Spinal cord (tissue), 10 donors: Measurements from ENCODE around the gene ASXL1. TPM values are rescaled to one million over a fixed set of nuclear protein-coding genes. Genes with fewer than 3 reads are reported as not detected.

Source experiments
- DNase-seq, 6 donors: peaks; one replicate each; pipeline versions ENCODE4 v3.0.0 to v3.0.0-alpha.2; 2013 to 2015; ENCODE audit warnings: low spot score in 6 of 6, low read depth in 4 of 6
- H3K27ac ChIP-seq: one replicate; pipeline ENCODE4 v1.5.1; 2013; ENCODE audit warnings: low read depth, low read length, control low read depth
- H3K27me3 ChIP-seq: one replicate; pipeline ENCODE4 v1.6.1; 2013; ENCODE audit warnings: low read length; ENCODE audit not compliant: control insufficient read depth, insufficient read depth
- H3K36me3 ChIP-seq: one replicate; pipeline ENCODE4 v1.6.1; 2013; ENCODE audit warnings: low read length; ENCODE audit not compliant: control insufficient read depth, insufficient read depth
- H3K4me1 ChIP-seq: one replicate; pipeline ENCODE4 v1.6.1; 2013; ENCODE audit warnings: low read length; ENCODE audit not compliant: control insufficient read depth, insufficient read depth
- H3K4me3 ChIP-seq: one replicate; pipeline ENCODE4 v1.5.1; 2013; ENCODE audit warnings: low read depth, low read length, control low read depth
- H3K9me3 ChIP-seq: one replicate; pipeline ENCODE4 v1.6.1; 2013; ENCODE audit warnings: low read length; ENCODE audit not compliant: control insufficient read depth, insufficient read depth
- WGBS: methylation state at CpG from one replicate; pipeline ENCODE4 v1.1.5; 2013; ENCODE audit warnings: missing lambda C conversion rate; ENCODE audit not compliant: insufficient coverage; 5-methylcytosine and 5-hydroxymethylcytosine counted together
- polyA plus RNA-seq, 2 donors: library from polyadenylated mRNA; unstranded; fragments of 120-200 nt; gene quantifications; one replicate each; pipeline ENCODE4 v1.2.1, GENCODE V29; 2013; ENCODE audit not compliant: insufficient read length in 2 of 2
- total RNA-seq, 2 donors: library from RNA; depleted of rRNA in 1 of 2; stranded (reverse); fragments of 120-200 nt in 1 of 2; fragments of >200 nt in 1 of 2; gene quantifications; one replicate each; pipeline versions ENCODE4 v1.2.3 to v1.2.4, GENCODE V29; 2013 to 2014
- donor health status: healthy.

Gene ASXL1
- total and polyA plus RNA-seq, 4 donors, result 48.7 to 58.3 (median 53.4) TPM

DNA sequence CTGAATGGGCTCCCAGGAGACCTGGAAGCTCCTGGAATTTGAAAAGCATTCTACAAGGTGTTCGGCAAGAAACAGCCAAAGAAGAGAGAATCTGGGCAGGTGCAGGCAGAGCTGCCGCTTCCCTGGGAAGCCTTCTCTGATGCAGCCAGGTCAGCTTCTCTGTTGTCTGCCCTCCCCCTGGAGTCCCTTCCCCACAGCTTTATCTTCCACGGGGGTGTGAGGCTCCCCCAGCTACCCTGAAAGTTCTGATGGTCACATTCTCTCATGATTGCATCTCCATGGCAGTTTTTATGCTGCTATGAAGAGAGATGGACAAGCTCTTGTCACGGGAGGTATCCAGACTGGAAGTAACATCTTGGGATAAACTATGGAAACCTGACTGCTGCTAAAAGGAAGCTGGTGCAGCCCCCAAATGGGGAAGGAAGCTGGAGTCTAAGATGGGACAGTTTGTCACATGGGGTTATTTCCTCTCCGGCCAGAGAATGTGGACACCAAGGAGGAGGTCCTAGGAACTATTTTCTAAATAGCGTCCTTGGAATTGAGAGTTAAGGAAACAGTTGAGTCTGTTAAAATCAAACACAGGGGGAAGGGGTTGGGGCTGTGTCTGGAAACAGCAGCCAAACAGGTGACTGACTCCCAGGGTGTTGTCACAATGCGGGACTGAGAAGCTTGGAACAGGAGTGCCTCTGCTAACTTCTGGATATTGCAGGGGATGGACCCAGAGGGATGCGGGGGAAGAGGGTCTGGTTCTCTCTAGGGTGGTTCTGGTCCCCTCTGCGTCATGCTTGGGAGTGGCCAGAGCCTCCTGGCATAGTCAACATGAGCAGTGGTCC is 91.1 kb downstream of the ASXL1 start:
- no peak for DNase-seq
- H3K4me1 ChIP-seq, result peaks cover 57% of the 10 kb centered on the region
- no peaks in the 10 kb centered on the region for H3K27me3 ChIP-seq
- 87% methylated on average over 7 of the region's 9 CpGs for WGBS
- no peaks in the 10 kb centered on the region for H3K9me3 ChIP-seq
- H3K27ac ChIP-seq, result no peak overlapping the region
- peaks cover 93% of the 10 kb centered on the region for H3K36me3 ChIP-seq
- no peak overlapping the region for H3K4me3 ChIP-seq

DNA sequence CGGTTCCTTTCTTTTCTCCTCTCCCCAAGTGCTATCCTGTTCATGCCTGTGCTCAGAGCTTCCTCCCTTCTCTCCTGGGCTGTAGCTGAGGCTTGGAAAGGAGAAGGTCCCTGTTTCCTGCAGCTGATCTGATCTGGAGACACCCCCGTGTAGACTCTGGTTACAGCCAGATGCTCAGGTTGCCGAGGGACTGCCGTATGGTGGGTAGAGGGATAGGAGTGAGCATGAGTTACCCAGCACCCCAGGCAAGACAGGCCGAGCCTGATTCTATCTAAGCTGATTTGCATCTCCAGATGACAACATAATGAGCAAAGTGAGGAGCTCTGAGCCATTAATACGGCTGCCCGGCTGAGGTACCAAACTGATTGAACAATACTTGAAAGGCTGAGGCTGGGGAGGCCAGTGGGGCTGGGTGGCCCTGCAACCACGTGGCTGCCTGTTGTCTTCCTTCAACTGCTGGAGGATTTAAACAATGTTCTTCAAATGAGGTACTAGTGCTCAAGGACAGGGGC is 91.8 kb downstream of the ASXL1 start:
- WGBS, result 49% methylated on average over 6 of the region's 8 CpGs
- H3K9me3 ChIP-seq, result no peaks in the 10 kb centered on the region
- peaks cover 100% of the 10 kb centered on the region for H3K36me3 ChIP-seq
- no peak overlapping the region for H3K4me3 ChIP-seq
- no peaks in the 10 kb centered on the region for H3K27me3 ChIP-seq
- H3K4me1 ChIP-seq, result peaks cover 57% of the 10 kb centered on the region
- DNase-seq, result no peak
- H3K27ac ChIP-seq, result no peak overlapping the region

DNA sequence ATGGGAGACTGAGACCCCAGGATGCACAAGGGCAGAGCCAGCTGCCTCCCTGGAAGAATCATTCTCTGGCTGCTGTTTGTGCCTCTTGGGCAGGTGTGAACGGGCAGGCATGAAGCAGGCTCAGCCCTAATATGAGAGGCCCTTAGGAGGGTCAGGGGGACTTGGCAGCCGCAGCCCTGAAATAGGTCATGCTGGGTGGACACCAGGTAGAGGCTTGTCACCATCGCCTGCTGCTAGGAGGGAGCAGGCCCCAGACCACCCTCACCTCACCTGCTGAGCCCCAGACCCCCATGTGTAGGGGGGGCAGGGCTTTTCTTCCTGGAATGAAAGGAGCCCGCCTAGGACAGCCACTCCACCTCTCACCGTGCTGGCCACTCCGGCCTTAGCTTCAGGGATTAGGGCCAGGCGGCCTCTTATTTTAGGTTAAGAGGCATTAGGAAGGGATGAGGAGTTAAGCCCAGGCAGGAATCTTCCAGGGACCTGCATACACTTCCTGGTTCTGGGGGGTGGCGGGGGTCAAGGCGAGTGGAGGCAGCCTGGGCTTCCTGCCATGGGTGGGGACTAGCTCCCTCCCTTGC is 92.4 kb downstream of the ASXL1 start:
- peaks cover 100% of the 10 kb centered on the region for H3K36me3 ChIP-seq
- 55% methylated on average over 3 of the region's 9 CpGs for WGBS
- H3K4me1 ChIP-seq, result peaks cover 57% of the 10 kb centered on the region
- no peak for DNase-seq
- no peaks in the 10 kb centered on the region for H3K9me3 ChIP-seq
- H3K27me3 ChIP-seq, result no peaks in the 10 kb centered on the region
- no peak overlapping the region for H3K27ac ChIP-seq
- no peak overlapping the region for H3K4me3 ChIP-seq

DNA sequence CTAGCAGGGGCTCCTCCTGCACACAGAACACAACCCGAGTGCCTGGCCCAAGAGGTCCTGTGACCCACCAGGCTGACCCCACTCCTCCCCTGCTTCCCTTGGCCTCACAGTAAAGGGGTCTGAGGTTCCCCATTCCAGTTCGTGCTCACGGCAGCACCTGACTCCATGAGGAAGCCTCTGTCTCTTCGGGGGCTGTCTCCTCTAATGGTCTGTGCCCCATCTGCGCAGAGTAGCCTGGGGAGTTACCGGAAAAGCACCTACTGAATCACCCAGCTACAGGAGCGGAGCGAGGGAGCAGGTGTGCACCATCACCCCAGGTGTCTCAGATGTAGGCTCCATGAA is 93.2 kb downstream of the ASXL1 start:
- no peak overlapping the region for H3K27ac ChIP-seq
- H3K4me1 ChIP-seq, result peaks cover 57% of the 10 kb centered on the region
- WGBS, result 84% methylated on average over 8 of the region's 8 CpGs
- H3K9me3 ChIP-seq, result no peaks in the 10 kb centered on the region
- H3K4me3 ChIP-seq, result no peak overlapping the region
- DNase-seq, result no peak
- no peaks in the 10 kb centered on the region for H3K27me3 ChIP-seq
- peaks cover 100% of the 10 kb centered on the region for H3K36me3 ChIP-seq

DNA sequence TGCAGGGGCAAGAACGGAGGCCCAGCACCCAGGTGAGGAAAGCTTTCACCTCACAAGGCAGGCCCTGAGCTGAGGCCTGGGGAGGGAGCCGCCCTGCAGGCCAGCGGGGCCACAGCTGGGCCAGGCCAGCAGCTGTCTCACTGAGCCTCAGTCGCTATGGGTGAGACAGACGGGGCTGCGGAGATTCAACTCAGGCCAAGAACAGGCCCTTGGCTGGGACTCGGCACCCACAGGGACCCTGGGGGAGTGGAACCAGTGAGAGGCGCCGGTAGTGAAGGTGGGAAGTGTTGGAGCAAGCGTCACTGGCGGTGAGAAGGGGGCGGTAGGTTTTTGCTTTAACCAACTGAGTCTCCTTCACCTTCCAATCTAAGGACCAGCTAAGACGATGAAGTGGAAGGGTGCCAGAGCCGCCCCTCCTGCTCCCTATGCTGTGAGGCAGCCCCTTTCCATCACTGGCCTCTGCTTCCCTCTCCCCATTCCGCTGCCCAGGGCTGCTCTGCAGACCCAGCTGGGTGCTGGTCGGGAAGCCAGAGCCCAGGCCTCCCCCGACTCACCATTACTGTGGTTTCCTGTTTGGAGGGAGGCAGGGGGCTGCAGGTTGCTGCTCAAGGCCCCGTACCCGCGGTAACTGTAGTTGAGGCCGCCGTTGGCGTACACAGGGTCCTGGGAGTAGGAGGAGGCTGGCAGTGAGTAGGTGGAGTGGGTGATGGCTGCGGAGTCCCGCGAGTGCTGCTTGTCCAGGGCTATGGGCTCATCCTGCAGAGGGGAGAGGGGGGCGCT is 93.7 kb downstream of the ASXL1 start:
- no peak for DNase-seq
- no peaks in the 10 kb centered on the region for H3K9me3 ChIP-seq
- no peak overlapping the region for H3K4me3 ChIP-seq
- peaks cover 57% of the 10 kb centered on the region for H3K4me1 ChIP-seq
- WGBS, result 74% methylated on average over 18 of the region's 27 CpGs
- H3K27me3 ChIP-seq, result no peaks in the 10 kb centered on the region
- H3K36me3 ChIP-seq, result peaks cover 99% of the 10 kb centered on the region
- no peak overlapping the region for H3K27ac ChIP-seq

DNA sequence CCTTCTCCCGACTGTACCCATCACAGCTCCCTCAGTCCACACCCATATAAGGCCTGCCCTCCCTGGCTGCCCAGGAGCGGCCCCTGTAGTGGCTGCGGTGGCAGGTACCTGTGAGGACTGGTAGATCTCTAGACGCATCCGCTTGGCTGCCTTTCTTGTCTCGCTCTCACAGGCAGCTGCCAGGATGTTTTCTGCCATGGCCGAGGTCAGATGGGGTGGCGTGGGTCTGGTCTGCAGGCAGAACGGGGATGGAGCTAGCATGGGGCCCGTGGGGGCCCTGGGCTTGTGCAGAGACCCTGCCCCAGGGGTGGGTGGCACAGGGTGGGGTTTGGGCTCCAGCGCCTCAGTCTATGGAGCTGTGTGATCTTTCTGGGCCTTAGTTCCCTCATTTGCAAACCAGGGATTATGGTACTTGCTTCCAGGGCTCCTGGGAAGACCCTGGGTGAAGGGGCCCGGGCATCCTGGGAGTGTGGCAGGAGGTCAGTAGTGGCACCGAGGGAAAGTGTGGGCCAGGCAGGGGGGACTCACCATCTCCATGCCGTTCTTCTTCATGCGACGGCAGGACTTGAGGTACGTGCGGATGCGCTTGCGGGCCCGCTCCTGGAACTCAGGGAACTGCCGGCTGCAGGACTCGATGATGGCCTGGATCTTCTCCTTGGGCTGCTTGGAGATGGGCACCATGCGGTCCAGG is 94.8 kb downstream of the ASXL1 start:
- Histone ChIP-seq H3K36me3 (peaks cover 89% of the 10 kb centered on the region), H3K9me3 (no peaks in the 10 kb centered on the region), H3K27me3 (no peaks in the 10 kb centered on the region), H3K27ac (no peak overlapping the region), H3K4me3 (no peak overlapping the region), H3K4me1 (peaks cover 64% of the 10 kb centered on the region)
- DNase-seq, result no peak
- WGBS, result 96% methylated on average over 24 of the region's 24 CpGs

DNA sequence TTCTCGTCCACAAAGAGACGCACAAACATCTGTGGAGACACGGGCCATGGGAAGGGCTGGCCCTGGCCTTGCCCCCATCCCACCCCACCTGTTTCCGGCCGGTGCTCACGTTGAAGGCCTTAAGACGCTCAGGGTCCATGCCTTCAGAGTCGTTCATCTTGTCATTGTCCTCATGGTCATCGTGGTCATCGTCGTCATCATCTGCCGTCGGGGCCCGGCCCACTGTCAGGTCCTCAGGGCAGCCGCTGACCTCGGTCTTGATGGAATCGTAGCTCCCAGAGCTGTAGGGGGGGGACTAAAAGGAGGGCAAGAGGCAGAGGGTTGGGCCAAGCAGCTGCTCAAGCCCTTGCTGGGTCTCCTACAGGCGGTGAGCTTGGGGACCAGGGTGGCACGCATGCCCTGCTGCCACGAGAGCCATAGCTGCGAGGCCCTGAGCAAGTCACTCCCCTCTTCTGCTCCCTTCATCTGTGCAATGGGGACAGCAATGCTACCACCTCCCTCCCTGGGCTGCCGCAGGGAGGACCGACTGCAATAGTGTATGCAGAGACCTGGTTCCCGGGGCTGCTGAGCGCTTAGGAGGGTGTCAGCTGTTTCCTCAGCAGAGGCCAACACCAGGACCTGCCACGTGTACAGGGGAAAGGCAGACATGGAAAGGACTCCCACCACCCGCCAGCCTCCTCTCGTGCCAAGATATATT is 95.5 kb downstream of the ASXL1 start:
- no peaks in the 10 kb centered on the region for H3K9me3 ChIP-seq
- WGBS, result 88% methylated on average over 28 of the region's 28 CpGs
- no peak overlapping the region for H3K27ac ChIP-seq
- DNase-seq, result no peak
- H3K4me3 ChIP-seq, result no peak overlapping the region
- H3K27me3 ChIP-seq, result no peaks in the 10 kb centered on the region
- H3K4me1 ChIP-seq, result peaks cover 64% of the 10 kb centered on the region
- H3K36me3 ChIP-seq, result peaks cover 87% of the 10 kb centered on the region

DNA sequence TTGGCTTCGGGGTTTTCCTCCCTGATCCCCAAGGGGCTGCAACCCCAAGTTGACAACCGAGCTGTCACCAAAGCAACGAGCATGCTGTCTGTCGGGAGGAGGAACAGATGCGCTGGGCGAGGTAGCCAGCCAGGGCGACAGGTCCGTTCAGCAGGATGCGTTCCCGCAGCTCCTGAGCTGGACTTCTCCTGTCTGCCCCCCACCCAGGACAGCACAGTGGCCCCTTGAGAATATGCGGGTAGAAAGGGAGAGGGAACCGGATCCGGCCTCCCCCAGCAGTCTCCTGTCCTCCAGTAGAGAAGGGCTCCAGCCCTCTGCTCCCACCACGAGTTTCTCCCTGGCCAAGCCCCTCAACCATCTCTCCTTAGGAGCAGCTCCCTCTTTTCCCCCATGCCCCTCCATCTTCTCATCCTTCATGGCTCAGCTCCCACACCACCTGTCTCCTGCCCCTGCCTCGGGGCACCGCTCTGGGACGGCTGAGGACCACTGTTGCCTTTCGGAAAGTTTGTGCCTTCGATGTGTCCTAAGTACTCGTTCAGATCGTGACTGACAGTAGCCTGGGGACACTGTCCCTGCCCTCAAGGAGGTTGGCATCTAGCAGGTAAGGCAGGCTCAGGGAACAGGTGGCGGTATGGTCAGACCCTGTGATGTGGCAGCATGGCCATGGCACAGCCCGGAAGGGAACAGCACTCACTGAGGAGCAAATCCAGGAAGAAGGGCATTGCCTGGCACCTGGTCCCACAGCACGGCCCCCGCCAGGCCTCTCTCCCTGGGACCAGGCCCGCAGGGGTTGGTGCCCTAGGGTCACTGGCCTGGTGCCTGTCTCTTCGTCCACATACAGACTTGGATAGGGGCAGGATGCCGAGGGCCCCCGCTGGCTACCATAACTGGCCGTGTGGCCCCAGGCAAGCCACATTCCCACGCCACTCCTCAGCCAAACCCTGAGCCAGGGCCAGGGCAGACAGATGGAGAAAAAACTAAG is 96.3 kb downstream of the ASXL1 start:
- Histone ChIP-seq H3K4me3 (no peak overlapping the region), H3K27ac (no peak overlapping the region), H3K9me3 (no peaks in the 10 kb centered on the region), H3K27me3 (no peaks in the 10 kb centered on the region), H3K36me3 (peaks cover 82% of the 10 kb centered on the region), H3K4me1 (peaks cover 62% of the 10 kb centered on the region)
- WGBS, result 92% methylated on average over 27 of the region's 31 CpGs
- DNase-seq, result no peak
